ENCODE measurements around the gene PNPLA5.

DNA sequence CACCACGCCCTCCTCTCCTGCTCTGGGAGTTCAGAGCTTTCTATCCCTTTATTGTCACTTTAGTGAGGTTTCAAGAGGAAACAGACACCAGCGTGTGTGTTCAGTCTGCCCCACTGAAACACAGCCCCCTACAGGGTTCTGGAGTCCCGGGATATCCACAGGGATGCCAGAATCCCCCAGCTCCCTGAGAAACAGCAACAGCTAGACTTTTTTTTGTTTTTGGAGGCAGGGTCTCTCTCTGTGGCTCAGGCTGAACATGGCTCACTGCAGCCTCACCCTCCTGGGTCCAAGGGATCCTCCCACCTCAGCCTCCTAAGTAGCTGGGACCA, 39.9 kb downstream of the PNPLA5 start:
- TF ChIP-seq, protein P1, sequence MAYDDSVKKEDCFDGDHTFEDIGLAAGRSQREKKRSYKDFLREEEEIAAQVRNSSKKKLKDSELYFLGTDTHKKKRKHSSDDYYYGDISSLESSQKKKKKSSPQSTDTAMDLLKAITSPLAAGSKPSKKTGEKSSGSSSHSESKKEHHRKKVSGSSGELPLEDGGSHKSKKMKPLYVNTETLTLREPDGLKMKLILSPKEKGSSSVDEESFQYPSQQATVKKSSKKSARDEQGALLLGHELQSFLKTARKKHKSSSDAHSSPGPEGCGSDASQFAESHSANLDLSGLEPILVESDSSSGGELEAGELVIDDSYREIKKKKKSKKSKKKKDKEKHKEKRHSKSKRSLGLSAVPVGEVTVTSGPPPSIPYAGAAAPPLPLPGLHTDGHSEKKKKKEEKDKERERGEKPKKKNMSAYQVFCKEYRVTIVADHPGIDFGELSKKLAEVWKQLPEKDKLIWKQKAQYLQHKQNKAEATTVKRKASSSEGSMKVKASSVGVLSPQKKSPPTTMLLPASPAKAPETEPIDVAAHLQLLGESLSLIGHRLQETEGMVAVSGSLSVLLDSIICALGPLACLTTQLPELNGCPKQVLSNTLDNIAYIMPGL (CRISPR knock-in tag; IDR thresholded peaks at IDR 0.05) = no peak
- TF ChIP-seq ELF4 (CRISPR knock-in tag; IDR thresholded peaks at IDR 0.05; ENCODE audit: low read depth) = no peak
